Duodenal mucosa (tissue), 2 donors: ENCODE results near the gene NKD2.

ENCODE experiments used
- H3K27ac ChIP-seq: one replicate; pipeline ENCODE4 v1.7.0; 2013; ENCODE audit warnings: low read depth, low read length
- H3K27me3 ChIP-seq, 2 donors: one replicate each; pipeline ENCODE4 v1.7.0; 2013; ENCODE audit warnings: low read length in 2 of 2, control low read depth in 1 of 2; ENCODE audit not compliant: insufficient read depth in 2 of 2, control insufficient read depth in 1 of 2
- H3K36me3 ChIP-seq, 2 donors: one replicate each; pipeline ENCODE4 v1.7.0; 2013; ENCODE audit warnings: low read length in 2 of 2, control low read depth in 1 of 2; ENCODE audit not compliant: insufficient read depth in 2 of 2, control insufficient read depth in 1 of 2
- H3K4me1 ChIP-seq, 2 donors: one replicate each; pipeline ENCODE4 v1.7.0; 2013; ENCODE audit warnings: low read length in 2 of 2, control low read depth in 1 of 2; ENCODE audit not compliant: insufficient read depth in 2 of 2, control insufficient read depth in 1 of 2
- H3K4me3 ChIP-seq, 2 donors: one replicate each; pipeline ENCODE4 v1.7.0; 2013; ENCODE audit warnings: low read length in 2 of 2, low read depth in 1 of 2
- H3K9ac ChIP-seq, 2 donors: one replicate each; pipeline ENCODE4 v1.7.0; 2013; ENCODE audit warnings: low read length in 2 of 2, low read depth in 1 of 2
- H3K9me3 ChIP-seq, 2 donors: one replicate each; pipeline ENCODE4 v1.7.0; 2013; ENCODE audit warnings: low read length in 2 of 2, control low read depth in 1 of 2; ENCODE audit not compliant: control insufficient read depth in 1 of 2

Gene NKD2

GRCh38 chr5:1069720-1070088 lies 61.1 kb downstream of the NKD2 start:
- H3K4me1 ChIP-seq, result no peaks in the 10 kb centered on the region
- peaks cover 6 to 54% of the 10 kb centered on the region in 2 donors for H3K36me3 ChIP-seq
- H3K27ac ChIP-seq, result no peak overlapping the region
- H3K4me3 ChIP-seq, result no peak overlapping the region
- no peaks in the 10 kb centered on the region for H3K27me3 ChIP-seq
- H3K9ac ChIP-seq, result no peak overlapping the region
- no peaks in the 10 kb centered on the region for H3K9me3 ChIP-seq

- Histone ChIP-seq H3K9me3 (no peaks in the 10 kb centered on the region), H3K27ac (no peak overlapping the region), H3K9ac (no peak overlapping the region), H3K4me1 (no peaks in the 10 kb centered on the region), H3K4me3 (no peak overlapping the region), H3K36me3 (peaks cover 16 to 64% of the 10 kb centered on the region in 2 donors), H3K27me3 (no peaks in the 10 kb centered on the region)
Observed at GRCh38 chr5:1073239-1074102, 64.9 kb downstream of the NKD2 start.

DNA sequence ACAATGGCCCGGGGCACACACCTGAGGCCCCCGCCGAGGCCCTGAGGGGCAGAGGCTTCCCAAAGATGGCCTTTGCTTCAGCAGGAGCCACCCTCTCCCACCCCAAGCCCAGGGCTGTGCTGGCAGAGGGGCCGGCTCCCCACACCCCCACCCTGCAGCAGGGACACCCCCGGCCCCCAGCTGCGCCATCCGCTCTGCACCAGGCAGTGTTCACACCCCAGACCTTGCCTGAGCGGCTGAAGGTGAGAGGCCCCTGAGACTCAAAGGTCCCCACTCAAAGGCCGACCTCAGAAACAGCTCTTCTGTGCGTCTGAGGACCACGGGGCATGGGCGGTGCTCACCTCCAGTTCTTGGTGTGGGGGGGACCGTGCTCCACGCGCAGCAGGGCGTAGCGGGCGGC lies 65.6 kb downstream of the NKD2 start:
- Histone ChIP-seq H3K27ac (no peak overlapping the region), H3K4me3 (no peak overlapping the region), H3K27me3 (no peaks in the 10 kb centered on the region), H3K9me3 (no peaks in the 10 kb centered on the region), H3K36me3 (peaks cover 20 to 62% of the 10 kb centered on the region in 2 donors), H3K9ac (no peak overlapping the region), H3K4me1 (no peaks in the 10 kb centered on the region)

- Histone ChIP-seq H3K4me1 (no peaks in the 10 kb centered on the region), H3K27ac (no peak overlapping the region), H3K9me3 (no peaks in the 10 kb centered on the region), H3K9ac (no peak overlapping the region), H3K4me3 (no peak overlapping the region), H3K36me3 (peaks cover 23 to 60% of the 10 kb centered on the region in 2 donors), H3K27me3 (no peaks in the 10 kb centered on the region)
Observed at GRCh38 chr5:1074816-1075554, 66.4 kb downstream of the NKD2 start.

DNA sequence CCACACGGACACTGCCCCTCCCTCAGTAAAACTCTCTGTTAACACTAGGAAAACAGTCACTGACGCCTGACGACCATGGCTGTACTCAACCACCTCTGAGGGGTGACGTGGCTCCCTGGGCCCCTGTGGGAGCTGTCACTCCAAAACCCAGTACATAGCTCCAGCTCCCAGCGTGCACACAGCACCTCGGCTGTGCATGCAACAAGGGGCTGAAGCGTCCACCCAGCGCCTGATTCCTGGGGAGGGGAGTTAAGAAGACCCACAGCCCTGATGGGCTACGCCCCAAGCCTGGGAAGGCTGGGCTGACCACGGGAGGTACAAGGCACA lies 66.9 kb downstream of the NKD2 start:
- Histone ChIP-seq H3K9me3 (no peaks in the 10 kb centered on the region), H3K27me3 (no peaks in the 10 kb centered on the region), H3K4me1 (no peaks in the 10 kb centered on the region), H3K4me3 (no peak overlapping the region), H3K9ac (no peak overlapping the region), H3K36me3 (peaks cover 23 to 64% of the 10 kb centered on the region in 2 donors), H3K27ac (no peak overlapping the region)

DNA sequence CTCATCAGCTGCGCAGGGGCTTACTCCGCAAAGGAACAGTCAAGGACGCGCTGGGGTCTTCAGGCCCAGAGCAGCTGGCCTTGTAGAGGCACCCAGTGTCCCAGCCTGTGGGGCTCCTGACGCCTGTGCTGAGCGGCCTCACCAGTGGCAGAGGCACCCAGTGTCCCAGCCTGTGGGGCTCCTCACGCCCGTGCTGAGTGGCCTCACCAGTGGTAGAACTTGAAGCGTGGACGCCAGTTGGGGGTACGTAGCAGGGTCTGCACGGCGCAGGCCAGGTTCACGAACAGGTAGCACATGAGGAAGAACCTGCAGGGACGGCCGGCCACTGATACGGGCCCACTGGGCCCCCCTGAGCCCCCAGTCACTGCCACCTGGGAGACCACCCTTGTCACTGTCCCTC lies 67.3 kb downstream of the NKD2 start:
- Histone ChIP-seq H3K4me1 (no peaks in the 10 kb centered on the region), H3K27ac (no peak overlapping the region), H3K4me3 (no peak overlapping the region), H3K9me3 (no peaks in the 10 kb centered on the region), H3K9ac (no peak overlapping the region), H3K27me3 (no peaks in the 10 kb centered on the region), H3K36me3 (peaks cover 23 to 68% of the 10 kb centered on the region in 2 donors)

DNA sequence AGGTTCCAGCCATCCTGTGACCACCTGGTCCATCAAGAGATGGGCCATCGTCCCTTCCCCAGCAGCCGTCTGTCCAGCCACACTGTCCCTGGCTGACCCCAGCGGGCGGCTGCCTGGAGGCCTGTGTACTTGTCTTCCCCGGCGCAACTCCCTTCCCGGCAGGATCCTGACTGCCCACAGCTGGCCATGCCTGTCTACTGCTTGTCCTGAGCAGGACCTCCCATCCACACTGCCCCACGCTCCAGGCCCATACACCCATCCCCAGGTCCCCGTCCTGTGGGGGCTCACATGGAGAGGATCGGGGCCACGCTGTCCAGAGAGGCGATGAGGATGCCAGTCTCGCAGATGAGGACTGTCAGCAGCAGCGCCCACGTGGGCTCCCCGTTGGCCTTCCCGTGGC lies 67.8 kb downstream of the NKD2 start:
- no peaks in the 10 kb centered on the region for H3K27me3 ChIP-seq
- no peak overlapping the region for H3K27ac ChIP-seq
- H3K36me3 ChIP-seq, result peaks cover 23 to 71% of the 10 kb centered on the region in 2 donors
- H3K9ac ChIP-seq, result no peak overlapping the region
- H3K9me3 ChIP-seq, result no peaks in the 10 kb centered on the region
- H3K4me3 ChIP-seq, result no peak overlapping the region
- H3K4me1 ChIP-seq, result no peaks in the 10 kb centered on the region

DNA sequence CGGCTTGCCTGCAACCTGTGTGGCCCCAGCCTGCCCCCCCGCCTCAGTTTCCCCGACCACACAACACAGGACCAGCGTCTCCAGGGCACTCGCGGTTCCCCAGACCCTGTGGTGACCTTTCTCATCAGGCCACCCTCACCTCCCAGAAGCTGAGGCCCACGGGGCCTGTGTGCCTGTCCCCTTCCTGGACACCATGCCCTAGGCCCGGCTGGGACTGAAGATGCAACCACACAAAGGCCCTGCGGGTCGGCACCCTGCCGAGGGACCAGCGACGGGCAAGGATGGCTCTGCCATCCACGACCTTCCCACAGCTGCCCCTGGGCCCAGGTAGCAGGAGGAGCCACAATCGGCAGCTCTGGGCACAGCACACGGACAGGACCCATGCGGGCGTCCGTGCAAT lies 68.4 kb downstream of the NKD2 start:
- H3K9me3 ChIP-seq, result no peaks in the 10 kb centered on the region
- no peaks in the 10 kb centered on the region for H3K27me3 ChIP-seq
- no peak overlapping the region for H3K27ac ChIP-seq
- no peak overlapping the region for H3K4me3 ChIP-seq
- H3K4me1 ChIP-seq, result no peaks in the 10 kb centered on the region
- H3K9ac ChIP-seq, result no peak overlapping the region
- peaks cover 23 to 75% of the 10 kb centered on the region in 2 donors for H3K36me3 ChIP-seq

GRCh38 chr5:1077491-1078020 lies 69.0 kb downstream of the NKD2 start:
- Histone ChIP-seq H3K36me3 (peaks cover 23 to 75% of the 10 kb centered on the region in 2 donors), H3K9ac (no peak overlapping the region), H3K27ac (no peak overlapping the region), H3K9me3 (no peaks in the 10 kb centered on the region), H3K4me1 (no peaks in the 10 kb centered on the region), H3K27me3 (no peaks in the 10 kb centered on the region), H3K4me3 (no peak overlapping the region)

DNA sequence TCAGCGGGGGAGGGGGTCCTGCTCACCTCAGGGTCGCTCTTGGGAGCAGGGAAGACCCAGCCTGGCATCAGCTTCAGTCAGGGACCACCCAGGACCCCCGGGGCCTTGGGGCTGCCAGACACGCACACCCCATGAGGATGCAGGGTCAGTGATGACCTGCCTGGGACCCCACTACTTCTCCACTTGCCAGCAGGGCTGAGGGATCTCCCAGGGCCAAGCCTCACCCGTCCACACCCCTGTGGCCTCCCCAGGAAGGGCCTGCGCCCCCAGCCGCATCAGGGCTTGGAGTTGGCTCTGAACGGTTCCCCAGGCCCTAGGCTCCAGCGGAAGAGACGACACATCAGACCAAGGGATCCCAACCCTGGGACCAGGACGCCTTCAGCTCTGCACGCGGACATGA lies 69.6 kb downstream of the NKD2 start:
- H3K36me3 ChIP-seq, result peaks cover 26 to 75% of the 10 kb centered on the region in 2 donors

More for the DNA sequence above, 69.6 kb downstream of the NKD2 start:
- no peak overlapping the region for H3K27ac ChIP-seq
- no peak overlapping the region for H3K4me3 ChIP-seq
- no peak overlapping the region for H3K9ac ChIP-seq
- no peaks in the 10 kb centered on the region for H3K4me1 ChIP-seq
- no peaks in the 10 kb centered on the region for H3K9me3 ChIP-seq
- H3K27me3 ChIP-seq, result no peaks in the 10 kb centered on the region
